ENCODE measurements around the gene BCOR. TPM values are rescaled to one million over a fixed set of nuclear protein-coding genes. Genes with fewer than 3 reads are reported as not detected.

Gene BCOR
- total RNA-seq, 1 experiment from 2014 or later: 48.3 TPM

GRCh38 chrX:40061871-40062524 is 35.8 kb downstream of the BCOR start:
- Histone ChIP-seq H3K27ac (ENCODE audit: low read length) (no peak overlapping the region), H3K27me3 (ENCODE audit: control insufficient read depth, insufficient read depth, low read length) (no peaks in the 10 kb centered on the region), H3K36me3 (ENCODE audit: control insufficient read depth, insufficient read depth, low read length) (no peaks in the 10 kb centered on the region; the same call in 1 of the 2 replicates), H3K4me1 (ENCODE audit: control insufficient read depth, insufficient read depth, low read length) (peaks cover under 1% of the 10 kb centered on the region; the same call in 1 of the 2 replicates), H3K9me3 (ENCODE audit: control insufficient read depth, insufficient read depth, low read depth, low read length) (no peaks in the 10 kb centered on the region), H3K4me3 (ENCODE audit: low read depth in 2 of 2, low read length in 2 of 2) (no peak overlapping the region)
- BruUV-seq (replicated peaks): no TSS peak
- no peak for DNase-seq (ENCODE audit: low read depth, low spot score)
- ChIA-PET POLR2A (interaction anchor here (0.5 kb wide), 1 partner anchor 23 kb away, joined by 10 read pairs; no protein-coding TSS in a partner anchor), CTCF (no interaction called here)
- no peak for ATAC-seq
- in situ Hi-C loops (cut with HindIII; ENCODE audit: low pct_unique_long_range_greater_than_20kb, low sequenced_read_pairs): no loop called here
- TF ChIP-seq POLR2AphosphoS5 (IDR thresholded peaks at IDR 0.05; ENCODE audit: low read depth, low read length) (no peak), CTCF (IDR thresholded peaks at IDR 0.05) (no peak), REST (IDR thresholded peaks at IDR 0.05; ENCODE audit: insufficient read depth in 1 of 2, low read depth in 2 of 2, low read length in 1 of 2) (no peak), SIN3A (IDR thresholded peaks at IDR 0.05; ENCODE audit: borderline replicate concordance, insufficient read depth, low read depth, low read length) (no peak), TCF7L2 (IDR thresholded peaks at IDR 0.05; ENCODE audit: low read depth, low read length) (no peak)
- intact Hi-C loops (cut with micrococcal nuclease; ENCODE audit: unreplicated experiment): no loop called here

GRCh38 chrX:40061005-40061404 is 36.8 kb downstream of the BCOR start:
- CTCF ChIA-PET: no interaction called here

More at GRCh38 chrX:40061005-40061404, 36.8 kb downstream of the BCOR start:
- Histone ChIP-seq H3K36me3 (ENCODE audit: control insufficient read depth, insufficient read depth, low read length) (peaks cover 3% of the 10 kb centered on the region), H3K4me1 (ENCODE audit: control insufficient read depth, insufficient read depth, low read length) (no peaks in the 10 kb centered on the region), H3K4me3 (ENCODE audit: low read depth in 2 of 2, low read length in 2 of 2) (no peak overlapping the region), H3K27ac (ENCODE audit: low read length) (no peak overlapping the region), H3K9me3 (ENCODE audit: control insufficient read depth, insufficient read depth, low read depth, low read length) (no peaks in the 10 kb centered on the region), H3K27me3 (ENCODE audit: control insufficient read depth, insufficient read depth, low read length) (no peaks in the 10 kb centered on the region)
- TF ChIP-seq CTCF (IDR thresholded peaks at IDR 0.05) (no peak), TCF7L2 (IDR thresholded peaks at IDR 0.05; ENCODE audit: low read depth, low read length) (no peak), POLR2AphosphoS5 (IDR thresholded peaks at IDR 0.05; ENCODE audit: low read depth, low read length) (no peak), REST (IDR thresholded peaks at IDR 0.05; ENCODE audit: insufficient read depth in 1 of 2, low read depth in 2 of 2, low read length in 1 of 2) (no peak), SIN3A (IDR thresholded peaks at IDR 0.05; ENCODE audit: borderline replicate concordance, insufficient read depth, low read depth, low read length) (no peak)
- DNase-seq (ENCODE audit: low read depth, low spot score): no peak
- no peak for ATAC-seq
- BruUV-seq (replicated peaks): no TSS peak
- in situ Hi-C loops (cut with HindIII; ENCODE audit: low pct_unique_long_range_greater_than_20kb, low sequenced_read_pairs): no loop called here
- POLR2A ChIA-PET: no interaction called here
- intact Hi-C loops (cut with micrococcal nuclease; ENCODE audit: unreplicated experiment): no loop called here
